Common myeloid progenitor, CD34-positive (primary cell): ENCODE data around the gene KCNMA1.

Experiments used
- CTCF ChIA-PET: fragments of 350-600 bp; sonication (Branson Sonifier 250); formaldehyde crosslinking; loops from one replicate; lab custom pipeline; 2021; ENCODE audit warnings: antibody characterized with exemption; lab: Charles Lee
- POLR2A ChIA-PET: fragments of 350-600 bp; sonication (Branson Sonifier 250); formaldehyde crosslinking; loops from one replicate; lab custom pipeline; 2021; ENCODE audit warnings: antibody characterized with exemption; lab: Charles Lee
- DNase-seq, 3 donors: peaks; one replicate each; pipeline versions ENCODE4 v3.0.0 to v3.0.0-alpha.2; 2013
- H3K27ac ChIP-seq, 2 experiments: 1 replicate in 1 of 2; 2 replicates in 1 of 2; pipeline ENCODE4 v1.7.0; 2013; ENCODE audit warnings: inconsistent platforms in 2 of 2, low read length in 2 of 2, mild to moderate bottlenecking in 2 of 2, low read depth in 1 of 2, moderate library complexity in 1 of 2; ENCODE audit not compliant: severe bottlenecking in 2 of 2, insufficient read depth in 1 of 2, poor library complexity in 1 of 2
- H3K27me3 ChIP-seq, 5 experiments: replicated peaks in 2 of 5; 1 replicate in 3 of 5; 2 replicates in 2 of 5; pipeline versions ENCODE4 v1.6.1 to v1.7.0; 2013; ENCODE audit warnings: low read length in 4 of 5, mild to moderate bottlenecking in 2 of 5, moderate library complexity in 2 of 5, inconsistent platforms in 1 of 5; ENCODE audit not compliant: insufficient read depth in 5 of 5, control insufficient read depth in 4 of 5
- H3K36me3 ChIP-seq, 4 experiments: 1 replicate in 2 of 4; 2 replicates in 2 of 4; pipeline versions ENCODE4 v1.6.1 to v1.7.0; 2013; ENCODE audit warnings: low read length in 3 of 4, control low read depth in 1 of 4, mild to moderate bottlenecking in 1 of 4; ENCODE audit not compliant: control insufficient read depth in 4 of 4, insufficient read depth in 4 of 4
- H3K4me1 ChIP-seq, 4 experiments: 1 replicate in 3 of 4; 2 replicates in 1 of 4; pipeline versions ENCODE4 v1.6.1 to v1.7.1; 2013; ENCODE audit warnings: low read length in 3 of 4, mild to moderate bottlenecking in 3 of 4, control low read depth in 1 of 4, inconsistent platforms in 1 of 4, moderate library complexity in 1 of 4; ENCODE audit not compliant: control insufficient read depth in 4 of 4, insufficient read depth in 4 of 4; ENCODE audit errors: control extremely low read depth in 1 of 4
- H3K4me3 ChIP-seq, 7 experiments: 1 replicate in 4 of 7; 2 replicates in 3 of 7; pipeline versions ENCODE4 v1.5.1 to v1.7.0; 2013; ENCODE audit warnings: mild to moderate bottlenecking in 7 of 7, low read length in 6 of 7, moderate library complexity in 6 of 7, inconsistent platforms in 2 of 7, low read depth in 2 of 7, control low read depth in 1 of 7; ENCODE audit not compliant: insufficient read depth in 4 of 7, control insufficient read depth in 1 of 7; ENCODE audit errors: extremely low read depth in 1 of 7
- H3K9me3 ChIP-seq, 5 experiments: 1 replicate in 4 of 5; 2 replicates in 1 of 5; pipeline versions ENCODE4 v1.6.1 to v1.7.1; 2013; ENCODE audit warnings: low read length in 4 of 5, mild to moderate bottlenecking in 2 of 5, inconsistent platforms in 1 of 5, low read depth in 1 of 5, moderate library complexity in 1 of 5; ENCODE audit not compliant: control insufficient read depth in 4 of 5, insufficient read depth in 2 of 5; ENCODE audit errors: control extremely low read depth in 1 of 5
- WGBS: methylation state at CpG from one replicate; pipeline ENCODE4 v1.1.5; 2013; ENCODE audit not compliant: insufficient coverage; 5-methylcytosine and 5-hydroxymethylcytosine counted together

The KCNMA1 gene

DNA sequence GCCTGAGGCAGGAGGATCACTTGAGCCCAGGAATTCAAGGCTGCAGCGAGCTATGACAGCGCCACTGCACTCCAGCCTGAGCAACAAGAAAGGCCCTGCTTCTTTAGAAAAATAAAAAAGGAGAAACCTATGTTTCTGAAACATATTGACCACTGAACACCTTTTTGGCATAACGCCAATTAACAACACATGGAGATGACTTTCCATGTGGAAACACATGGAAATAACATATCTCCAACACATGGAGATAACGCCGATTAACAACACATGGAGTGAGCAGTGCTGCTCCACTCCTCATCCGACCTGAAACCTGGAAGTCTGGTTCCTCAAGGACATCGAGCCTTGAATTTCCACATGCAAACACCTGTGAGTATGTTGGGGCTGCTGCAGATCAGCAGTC, 126.9 kb downstream of the KCNMA1 start:
- H3K4me1 ChIP-seq = no peaks in the 10 kb centered on the region
- H3K36me3 ChIP-seq = no peaks in the 10 kb centered on the region
- no peak for DNase-seq
- ChIA-PET POLR2A (no interaction called here), CTCF (interaction anchor here (1.2 kb wide), 1 partner anchor 33 kb away, joined by 3 read pairs; no protein-coding TSS in a partner anchor)
- peaks cover 0 to 2% (median 0%) of the 10 kb centered on the region in 5 experiments for H3K9me3 ChIP-seq
- WGBS = 98% methylated on average over 7 of the region's 7 CpGs
- H3K4me3 ChIP-seq = no peak overlapping the region
- H3K27me3 ChIP-seq = peaks cover 0 to 7% (median 7%) of the 10 kb centered on the region in 5 experiments
- H3K27ac ChIP-seq = no peak overlapping the region

DNA sequence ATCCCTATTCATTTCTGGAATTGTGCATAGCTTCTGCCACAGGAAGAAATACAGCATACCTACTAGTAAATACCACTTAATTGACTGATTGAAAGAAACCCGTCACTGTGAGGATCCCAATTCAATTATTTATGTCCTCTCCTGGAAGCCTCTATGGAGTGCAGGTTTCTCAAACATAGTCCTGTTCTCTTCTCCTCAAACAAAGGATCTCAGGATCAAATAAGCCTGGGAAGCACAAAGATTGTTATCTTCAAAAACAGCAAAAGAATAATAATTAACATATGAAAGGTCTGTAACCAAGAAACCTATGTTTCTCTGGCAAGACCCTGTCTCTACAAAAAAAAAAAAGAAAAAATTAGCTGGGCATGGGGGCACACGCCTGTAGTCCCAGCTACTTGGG, 127.3 kb downstream of the KCNMA1 start:
- CTCF ChIA-PET = interaction anchor here (1.2 kb wide), 1 partner anchor 34 kb away, joined by 3 read pairs; no protein-coding TSS in a partner anchor
- POLR2A ChIA-PET = no interaction called here
- WGBS = 96% methylated on average over 2 of the region's 2 CpGs
- peaks cover 0 to 2% (median 0%) of the 10 kb centered on the region in 5 experiments for H3K9me3 ChIP-seq
- H3K27me3 ChIP-seq = peaks cover 0 to 11% (median 7%) of the 10 kb centered on the region in 5 experiments
- DNase-seq = no peak
- H3K36me3 ChIP-seq = no peaks in the 10 kb centered on the region
- H3K4me1 ChIP-seq = no peaks in the 10 kb centered on the region
- H3K4me3 ChIP-seq = no peak overlapping the region
- H3K27ac ChIP-seq = no peak overlapping the region

GRCh38 chr10:77509391-77509790, 128.2 kb downstream of the KCNMA1 start:
- H3K27me3 ChIP-seq = peaks cover 0 to 12% (median 7%) of the 10 kb centered on the region in 5 experiments
- H3K36me3 ChIP-seq = no peaks in the 10 kb centered on the region
- WGBS = 100% methylated on average over 3 of the region's 6 CpGs
- DNase-seq = no peak
- no peaks in the 10 kb centered on the region for H3K4me1 ChIP-seq
- ChIA-PET CTCF (no interaction called here), POLR2A (no interaction called here)
- no peak overlapping the region for H3K27ac ChIP-seq
- H3K9me3 ChIP-seq = peaks cover 0 to 2% (median 0%) of the 10 kb centered on the region in 5 experiments
- H3K4me3 ChIP-seq = no peak overlapping the region

DNA sequence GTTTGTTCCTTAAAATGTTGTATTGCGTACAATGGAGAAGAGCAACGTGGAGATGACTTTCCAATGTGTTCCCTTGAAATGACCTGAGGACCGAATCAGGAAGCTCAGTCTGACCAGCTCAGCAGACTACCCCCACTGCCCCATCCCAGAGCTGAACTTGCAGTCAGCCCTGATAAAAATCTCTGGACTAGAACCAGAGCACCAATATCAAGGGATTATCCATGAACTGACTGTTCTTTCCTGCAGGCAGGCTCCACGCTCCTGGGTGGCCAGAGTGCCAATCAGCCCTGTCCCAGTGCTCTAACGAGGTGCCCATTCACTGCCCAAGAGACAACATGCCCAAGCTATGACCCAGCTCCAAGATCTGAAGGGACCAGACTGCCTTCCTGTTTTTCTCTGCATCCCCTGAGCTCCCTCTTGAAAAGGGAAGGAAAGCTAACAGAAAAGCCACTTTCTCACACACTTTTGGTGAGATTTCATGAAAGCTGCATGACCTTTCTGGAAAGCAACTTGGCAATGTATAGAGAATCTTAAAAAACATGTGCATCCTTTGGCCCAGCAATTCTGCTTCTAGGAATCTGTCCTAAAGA, 130.2 kb downstream of the KCNMA1 start:
- H3K27me3 ChIP-seq = peaks cover 0 to 17% (median 10%) of the 10 kb centered on the region in 5 experiments
- 43% methylated on average over 4 of the region's 5 CpGs for WGBS
- H3K36me3 ChIP-seq = no peaks in the 10 kb centered on the region
- no peak overlapping the region for H3K4me3 ChIP-seq
- H3K4me1 ChIP-seq = no peaks in the 10 kb centered on the region
- H3K27ac ChIP-seq = no peak overlapping the region
- ChIA-PET CTCF (interaction anchor here (0.6 kb wide), 1 partner anchor 94 kb away, joined by 3 read pairs; no protein-coding TSS in a partner anchor), POLR2A (no interaction called here)
- peaks cover 0 to 2% (median 0%) of the 10 kb centered on the region in 5 experiments for H3K9me3 ChIP-seq
- peak in 1 of 3 donors; percentile 3 for DNase-seq

- POLR2A ChIA-PET = no interaction called here
Measured at GRCh38 chr10:77506517-77507200, 130.9 kb downstream of the KCNMA1 start.

DNA sequence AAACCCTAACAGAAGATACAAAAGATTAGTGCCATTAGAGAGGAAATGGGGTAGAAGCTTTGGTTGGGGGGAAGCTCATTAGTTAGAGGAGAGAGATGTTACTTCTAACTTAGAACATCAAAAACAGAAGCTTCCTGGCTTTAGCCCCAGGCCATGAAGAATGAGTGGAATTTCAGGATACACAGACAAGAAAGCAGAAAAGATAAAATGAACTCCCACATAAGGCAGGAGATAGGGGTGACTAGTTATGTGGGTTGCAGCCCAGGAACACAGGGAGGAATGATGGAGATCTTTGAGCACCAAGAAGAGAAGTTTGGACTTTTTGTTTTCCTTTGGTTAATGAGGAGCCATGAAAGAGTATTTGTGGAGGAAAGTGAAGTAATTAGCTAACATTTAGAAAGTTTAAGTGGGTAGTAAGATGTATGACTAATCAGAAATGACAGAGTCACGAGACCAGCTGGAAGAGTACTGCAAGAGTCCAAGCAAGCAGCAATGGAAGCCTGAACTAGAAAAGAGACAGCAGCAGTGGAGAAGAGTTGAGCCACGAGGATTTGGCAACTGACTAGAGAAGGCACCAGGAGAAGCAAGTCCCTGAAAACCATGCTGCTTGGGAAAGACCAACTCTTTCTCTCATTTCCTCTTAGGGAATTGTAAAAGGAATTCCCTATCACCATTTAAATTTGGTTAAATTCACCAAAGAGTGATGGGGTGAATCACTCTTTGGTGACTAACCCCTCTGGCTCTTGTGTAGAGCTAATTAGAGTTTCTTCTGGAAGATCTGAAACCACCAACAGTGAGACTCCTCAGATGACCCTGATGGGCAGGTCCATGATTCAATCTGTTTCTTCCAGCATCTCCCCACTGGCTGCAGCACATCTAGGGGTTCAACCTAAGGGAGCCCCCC, 131.9 kb downstream of the KCNMA1 start:
- no peak for DNase-seq
- POLR2A ChIA-PET = no interaction called here
- Histone ChIP-seq H3K27ac (no peak overlapping the region), H3K9me3 (peaks cover 0 to 2% (median 0%) of the 10 kb centered on the region in 5 experiments), H3K4me1 (no peaks in the 10 kb centered on the region), H3K36me3 (no peaks in the 10 kb centered on the region), H3K27me3 (peaks cover 0 to 19% (median 10%) of the 10 kb centered on the region in 5 experiments), H3K4me3 (no peak overlapping the region)
- WGBS = 96% methylated on average over 2 of the region's 2 CpGs
- CTCF ChIA-PET = interaction anchor here (0.6 to 1.6 kb wide), 2 partner anchors 9 to 541 kb away, joined by 3 read pairs; no protein-coding TSS in a partner anchor

More at GRCh38 chr10:77506517-77507200, 130.9 kb downstream of the KCNMA1 start:
- H3K27me3 ChIP-seq = peaks cover 0 to 17% (median 10%) of the 10 kb centered on the region in 5 experiments
- H3K9me3 ChIP-seq = peaks cover 0 to 2% (median 0%) of the 10 kb centered on the region in 5 experiments
- DNase-seq = no peak
- H3K27ac ChIP-seq = no peak overlapping the region
- CTCF ChIA-PET = interaction anchor here (1.6 kb wide), 1 partner anchor 8 kb away, joined by 3 read pairs; no protein-coding TSS in a partner anchor
- H3K4me1 ChIP-seq = no peaks in the 10 kb centered on the region
- H3K36me3 ChIP-seq = no peaks in the 10 kb centered on the region
- 100% methylated on average over 3 of the region's 3 CpGs for WGBS
- H3K4me3 ChIP-seq = no peak overlapping the region
